Mucosa of gallbladder (tissue), 1 donor: ENCODE results near the gene PCDH15. TPM values are rescaled to one million over a fixed set of nuclear protein-coding genes. Genes with fewer than 3 reads are reported as not detected.
"Not testable (repeated sequence)": the region's sequence is repeated elsewhere in the genome, so short reads cannot be mapped to it uniquely, and the experiment has no call there.

Source experiments
- DNase-seq: peaks from one replicate; pipeline ENCODE4 v3.0.0-alpha.2; 2020; ENCODE audit warnings: low spot score
- total RNA-seq: library from RNA; stranded (reverse); gene quantifications from one replicate; pipeline ENCODE4 v1.2.1, GENCODE V29; 2021
- donor health status: DM: no; HTN: no; CAD: no.

The PCDH15 gene
- total RNA-seq, 1 donor from 2014 or later: not detected

GRCh38 chr10:54554028-54554427 is 247.0 kb downstream of the PCDH15 start:
- DNase-seq: no peak

GRCh38 chr10:54550016-54550415 is 251.0 kb downstream of the PCDH15 start:
- DNase-seq: no peak

- no peak for DNase-seq
Measured at GRCh38 chr10:54531296-54531695, 269.7 kb downstream of the PCDH15 start.

- no peak for DNase-seq
Measured at GRCh38 chr10:54530299-54530698, 270.7 kb downstream of the PCDH15 start.

GRCh38 chr10:54525816-54526215 is 275.2 kb downstream of the PCDH15 start:
- DNase-seq: no peak

GRCh38 chr10:54515244-54515643 is 285.8 kb downstream of the PCDH15 start:
- DNase-seq: not testable (repeated sequence)

GRCh38 chr10:54503863-54504262 is 297.2 kb downstream of the PCDH15 start:
- no peak for DNase-seq

GRCh38 chr10:54501929-54502328 is 299.1 kb downstream of the PCDH15 start:
- DNase-seq: no peak

GRCh38 chr10:54496852-54497251 is 304.2 kb downstream of the PCDH15 start:
- DNase-seq: no peak

- DNase-seq: no peak
Measured at GRCh38 chr10:54487743-54488142, 313.3 kb downstream of the PCDH15 start.

- no peak for DNase-seq
Measured at GRCh38 chr10:54485971-54486370, 315.1 kb downstream of the PCDH15 start.

- no peak for DNase-seq
Measured at GRCh38 chr10:54484186-54484585, 316.8 kb downstream of the PCDH15 start.

GRCh38 chr10:54478601-54479000 is 322.4 kb downstream of the PCDH15 start:
- no peak for DNase-seq

GRCh38 chr10:54477738-54478137 is 323.3 kb downstream of the PCDH15 start:
- DNase-seq: no peak

- no peak for DNase-seq
Measured at GRCh38 chr10:54470324-54470631, 330.8 kb downstream of the PCDH15 start.

GRCh38 chr10:54469587-54470323 is 331.3 kb downstream of the PCDH15 start:
- no peak for DNase-seq

GRCh38 chr10:54454271-54454670 is 346.8 kb downstream of the PCDH15 start:
- no peak for DNase-seq

GRCh38 chr10:54449056-54449455 is 352.0 kb downstream of the PCDH15 start:
- no peak for DNase-seq

- DNase-seq: no peak
Measured at GRCh38 chr10:54444170-54444569, 356.9 kb downstream of the PCDH15 start.

- peak; percentile 18 for DNase-seq
Measured at GRCh38 chr10:54441275-54441674, 359.8 kb downstream of the PCDH15 start.

GRCh38 chr10:54434782-54435181 is 366.2 kb downstream of the PCDH15 start:
- no peak for DNase-seq

- no peak for DNase-seq
Measured at GRCh38 chr10:54415483-54415882, 385.5 kb downstream of the PCDH15 start.

- DNase-seq: no peak
Measured at GRCh38 chr10:54402576-54402975, 398.5 kb downstream of the PCDH15 start.

- no peak for DNase-seq
Measured at GRCh38 chr10:54396031-54396430, 405.0 kb downstream of the PCDH15 start.
